Measurements from ENCODE around the gene THBS3.

THBS3 gene

DNA sequence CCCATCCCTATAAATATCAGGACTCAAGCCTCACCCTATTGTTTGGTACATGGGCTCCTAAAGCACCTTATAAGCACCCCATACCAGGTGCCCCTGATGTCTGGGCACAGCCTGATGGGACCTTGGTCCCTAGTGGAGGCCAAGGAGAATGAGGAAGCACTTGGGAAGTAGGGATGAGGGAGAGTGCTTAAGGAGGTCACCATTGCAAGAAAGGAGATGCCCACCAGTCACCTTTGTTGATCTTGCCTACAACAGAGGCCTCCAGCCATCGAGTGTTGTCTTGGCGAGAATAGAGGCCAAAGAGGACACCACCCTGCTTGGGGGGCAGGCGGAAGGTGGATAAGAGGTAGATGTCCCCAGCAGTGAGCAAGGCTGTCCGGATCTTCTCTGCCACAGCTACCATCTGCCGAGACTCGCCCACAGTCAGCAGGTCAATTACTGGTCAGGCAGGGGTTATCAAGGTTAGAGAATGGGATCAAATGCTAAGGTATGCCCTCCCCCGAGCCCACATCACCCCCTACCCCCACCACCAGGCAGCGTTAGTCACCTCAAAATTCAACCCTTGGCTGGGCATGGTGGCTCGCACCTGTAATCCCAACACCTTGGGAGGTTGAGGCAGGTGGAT is 1.6 kb downstream of the THBS3 start:
- 88 to 91% methylated on average over 3 to 7 of the region's 9 CpGs for WGBS, 2 experiments (ENCODE audit: insufficient coverage in 2 of 2)

DNA sequence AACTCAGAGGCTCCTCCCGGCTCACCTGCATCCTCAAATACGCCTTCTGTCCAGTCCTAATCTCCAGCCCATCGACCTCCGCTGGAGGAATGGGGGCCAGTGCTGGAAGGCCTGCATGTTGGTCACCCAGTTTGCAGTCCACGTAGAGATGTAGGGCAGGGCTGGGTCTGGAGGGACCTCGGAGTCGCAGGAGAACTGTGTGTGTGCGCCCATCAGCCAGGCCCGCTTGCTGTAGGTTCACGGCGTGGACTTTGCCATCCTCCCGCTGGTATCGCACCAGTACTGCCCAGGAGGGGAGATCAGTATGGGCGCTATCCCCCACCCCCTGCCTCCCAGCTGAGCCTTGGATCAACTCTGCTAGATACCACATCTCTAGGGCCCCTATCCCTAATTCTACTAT is 2.7 kb downstream of the THBS3 start:
- no peaks in the 10 kb centered on the region for H3K9me3 ChIP-seq (ENCODE audit: control insufficient read depth, low read length)
- H3K4me1 ChIP-seq (ENCODE audit: control insufficient read depth, insufficient read depth, low read length, poor library complexity, severe bottlenecking): peaks cover 8% of the 10 kb centered on the region
- peaks cover 60% of the 10 kb centered on the region for H3K36me3 ChIP-seq (ENCODE audit: control insufficient read depth, insufficient read depth, low read length)
- no peak overlapping the region for H3K4me3 ChIP-seq (ENCODE audit: extremely low read depth, insufficient read depth, low read length, poor library complexity, severe bottlenecking)
- H3K27ac ChIP-seq (ENCODE audit: low read depth, low read length, severe bottlenecking): no peak overlapping the region
- 95 to 96% methylated on average over 11 to 12 of the region's 14 CpGs for WGBS, 2 experiments (ENCODE audit: insufficient coverage in 2 of 2)

More for the DNA sequence above, 1.6 kb downstream of the THBS3 start:
- H3K9me3 ChIP-seq (ENCODE audit: control insufficient read depth, low read length): no peaks in the 10 kb centered on the region
- no peak overlapping the region for H3K27ac ChIP-seq (ENCODE audit: low read depth, low read length, severe bottlenecking)
- H3K36me3 ChIP-seq (ENCODE audit: control insufficient read depth, insufficient read depth, low read length): peaks cover 55% of the 10 kb centered on the region
- no peak overlapping the region for H3K4me3 ChIP-seq (ENCODE audit: extremely low read depth, insufficient read depth, low read length, poor library complexity, severe bottlenecking)
- H3K4me1 ChIP-seq (ENCODE audit: control insufficient read depth, insufficient read depth, low read length, poor library complexity, severe bottlenecking): peaks cover 8% of the 10 kb centered on the region

DNA sequence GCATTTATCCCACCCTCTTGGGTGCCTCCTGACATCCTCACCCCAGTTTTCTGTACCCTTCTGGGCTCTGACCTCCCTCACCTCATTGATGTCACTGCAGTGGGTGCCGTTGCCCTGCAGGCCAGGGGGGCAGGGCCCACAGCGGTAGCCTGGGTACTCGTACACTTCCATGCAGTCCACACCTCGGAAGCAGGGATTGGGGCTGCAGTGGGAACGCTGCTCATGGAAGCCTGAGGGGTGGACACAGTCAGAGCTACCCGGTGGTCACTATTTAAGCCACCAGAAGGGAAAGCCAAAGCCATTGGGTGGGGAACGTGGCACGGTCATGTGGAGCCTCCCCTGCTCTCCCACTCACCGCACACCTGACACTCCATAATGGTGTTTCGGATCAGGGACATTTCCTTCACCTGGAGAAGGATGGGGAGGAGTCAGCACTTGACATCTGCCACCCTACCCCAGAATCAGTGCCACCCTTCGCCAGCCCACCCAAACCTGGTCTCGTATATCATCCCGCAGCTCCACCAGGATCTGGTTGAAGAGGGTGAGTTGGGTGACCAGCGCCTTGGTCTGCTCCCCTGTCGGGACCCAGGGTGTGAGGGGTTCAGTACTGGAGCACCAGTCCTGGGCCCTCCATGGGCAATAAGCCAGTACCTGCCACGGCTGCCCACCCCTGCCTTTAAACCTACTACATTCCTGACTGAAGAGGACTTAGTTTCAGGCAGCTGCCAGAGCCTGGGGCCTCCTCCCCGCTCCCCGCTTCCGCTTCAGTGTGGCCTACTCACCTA is 4.8 kb downstream of the THBS3 start:
- Histone ChIP-seq H3K4me3 (ENCODE audit: extremely low read depth, insufficient read depth, low read length, poor library complexity, severe bottlenecking) (no peak overlapping the region), H3K9me3 (ENCODE audit: control insufficient read depth, low read length) (no peaks in the 10 kb centered on the region), H3K36me3 (ENCODE audit: control insufficient read depth, insufficient read depth, low read length) (peaks cover 75% of the 10 kb centered on the region), H3K27ac (ENCODE audit: low read depth, low read length, severe bottlenecking) (no peak overlapping the region), H3K4me1 (ENCODE audit: control insufficient read depth, insufficient read depth, low read length, poor library complexity, severe bottlenecking) (peaks cover 3% of the 10 kb centered on the region)
- WGBS, 2 experiments (ENCODE audit: insufficient coverage in 2 of 2): 90 to 98% methylated on average over 12 to 18 of the region's 19 CpGs

DNA sequence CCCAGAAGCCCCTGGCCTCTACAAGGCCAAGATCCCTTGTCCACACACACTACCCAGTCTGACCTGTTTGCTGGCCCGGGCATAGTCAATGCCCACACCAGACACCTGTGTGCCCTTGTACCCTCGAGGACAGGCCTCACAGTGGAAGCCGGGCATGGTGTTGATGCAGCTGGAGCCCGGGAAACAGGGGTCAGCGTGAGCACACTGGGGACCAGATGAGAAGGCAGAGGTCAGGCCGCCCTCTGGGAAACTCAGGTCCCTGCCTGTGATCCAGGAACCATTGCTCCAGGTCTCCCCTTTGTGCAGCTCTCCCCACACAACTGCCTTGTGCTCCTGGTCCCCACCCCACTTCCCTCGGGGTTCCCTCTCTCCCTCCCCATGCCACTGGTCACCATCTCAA is 5.5 kb downstream of the THBS3 start:
- 92 to 93% methylated on average over 5 of the region's 7 CpGs for WGBS, 2 experiments (ENCODE audit: insufficient coverage in 2 of 2)
- Histone ChIP-seq H3K4me1 (ENCODE audit: control insufficient read depth, insufficient read depth, low read length, poor library complexity, severe bottlenecking) (no peaks in the 10 kb centered on the region), H3K27ac (ENCODE audit: low read depth, low read length, severe bottlenecking) (no peak overlapping the region), H3K36me3 (ENCODE audit: control insufficient read depth, insufficient read depth, low read length) (peaks cover 82% of the 10 kb centered on the region), H3K4me3 (ENCODE audit: extremely low read depth, insufficient read depth, low read length, poor library complexity, severe bottlenecking) (no peak overlapping the region), H3K9me3 (ENCODE audit: control insufficient read depth, low read length) (no peaks in the 10 kb centered on the region)

DNA sequence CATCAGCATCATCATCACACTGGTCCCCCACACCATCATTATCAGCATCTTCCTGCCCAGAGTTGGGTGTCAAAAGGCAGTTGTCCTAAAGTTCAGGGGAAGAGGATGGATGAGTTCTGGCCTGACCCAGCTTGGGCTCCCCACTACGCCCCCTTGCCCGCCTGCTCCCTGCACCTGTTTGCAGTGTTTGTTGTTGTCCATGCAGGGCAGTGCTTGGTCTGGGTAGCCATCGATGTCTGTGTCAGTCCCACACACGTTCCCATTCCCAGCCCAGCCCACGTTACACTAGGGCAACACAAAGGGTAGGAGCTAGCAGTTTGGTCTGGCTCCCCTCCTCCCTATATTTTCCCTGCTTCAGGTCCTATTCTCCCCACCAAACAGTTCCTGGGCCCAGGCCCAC is 6.8 kb downstream of the THBS3 start:
- no peaks in the 10 kb centered on the region for H3K9me3 ChIP-seq (ENCODE audit: control insufficient read depth, low read length)
- peaks cover 6% of the 10 kb centered on the region for H3K4me1 ChIP-seq (ENCODE audit: control insufficient read depth, insufficient read depth, low read length, poor library complexity, severe bottlenecking)
- H3K36me3 ChIP-seq (ENCODE audit: control insufficient read depth, insufficient read depth, low read length): peaks cover 89% of the 10 kb centered on the region
- H3K4me3 ChIP-seq (ENCODE audit: extremely low read depth, insufficient read depth, low read length, poor library complexity, severe bottlenecking): no peak overlapping the region
- no peak overlapping the region for H3K27ac ChIP-seq (ENCODE audit: low read depth, low read length, severe bottlenecking)
- 82 to 92% methylated on average over 2 to 3 of the region's 5 CpGs for WGBS, 2 experiments (ENCODE audit: insufficient coverage in 2 of 2)

DNA sequence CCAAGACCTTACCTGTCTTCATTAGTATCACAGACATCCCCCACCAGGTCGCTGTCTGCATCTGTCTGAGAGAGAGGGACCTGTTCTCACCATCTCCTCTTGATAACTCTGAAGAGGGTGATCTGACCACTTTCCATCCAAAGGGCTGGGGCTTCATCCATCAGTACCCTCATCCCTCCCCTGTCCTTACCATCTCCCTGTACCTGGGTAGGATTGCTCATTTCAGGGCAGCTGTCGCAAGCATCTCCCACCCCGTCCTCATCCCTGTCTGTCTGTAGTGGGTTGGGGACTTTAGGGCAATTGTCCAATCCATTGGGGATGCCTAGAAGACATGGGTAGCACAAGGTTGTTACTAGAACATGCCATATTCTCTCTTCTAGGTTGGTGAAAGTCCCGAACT is 7.9 kb downstream of the THBS3 start:
- H3K27ac ChIP-seq (ENCODE audit: low read depth, low read length, severe bottlenecking): no peak overlapping the region
- peaks cover 13% of the 10 kb centered on the region for H3K4me1 ChIP-seq (ENCODE audit: control insufficient read depth, insufficient read depth, low read length, poor library complexity, severe bottlenecking)
- H3K4me3 ChIP-seq (ENCODE audit: extremely low read depth, insufficient read depth, low read length, poor library complexity, severe bottlenecking): no peak overlapping the region
- H3K9me3 ChIP-seq (ENCODE audit: control insufficient read depth, low read length): no peaks in the 10 kb centered on the region
- 92 to 100% methylated on average over 2 of the region's 4 CpGs for WGBS, 2 experiments (ENCODE audit: insufficient coverage in 2 of 2)
- peaks cover 78% of the 10 kb centered on the region for H3K36me3 ChIP-seq (ENCODE audit: control insufficient read depth, insufficient read depth, low read length)

DNA sequence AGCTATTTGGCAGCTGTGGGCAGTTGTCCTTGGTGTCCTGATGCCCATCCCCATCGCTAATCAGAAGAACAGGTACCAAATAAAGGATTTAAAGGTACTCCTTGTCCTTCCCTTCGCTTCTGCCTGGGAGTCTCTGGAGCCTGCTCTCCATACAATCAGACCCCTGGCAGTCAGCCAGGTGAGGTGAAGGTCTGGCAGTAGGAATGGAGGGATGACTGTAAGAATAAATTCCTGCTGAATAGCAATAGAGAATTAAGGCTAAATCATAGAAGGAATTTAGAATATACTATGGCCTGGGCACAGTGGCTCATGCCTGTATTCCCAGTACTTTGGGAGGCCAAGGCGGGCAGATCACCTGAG is 9.2 kb downstream of the THBS3 start:
- peaks cover 66% of the 10 kb centered on the region for H3K36me3 ChIP-seq (ENCODE audit: control insufficient read depth, insufficient read depth, low read length)
- no peaks in the 10 kb centered on the region for H3K9me3 ChIP-seq (ENCODE audit: control insufficient read depth, low read length)
- peaks cover 13% of the 10 kb centered on the region for H3K4me1 ChIP-seq (ENCODE audit: control insufficient read depth, insufficient read depth, low read length, poor library complexity, severe bottlenecking)
- H3K27ac ChIP-seq (ENCODE audit: low read depth, low read length, severe bottlenecking): no peak overlapping the region
- 94 to 100% methylated on average over 2 to 3 of the region's 3 CpGs for WGBS, 2 experiments (ENCODE audit: insufficient coverage in 2 of 2)
- H3K4me3 ChIP-seq (ENCODE audit: extremely low read depth, insufficient read depth, low read length, poor library complexity, severe bottlenecking): no peak overlapping the region

DNA sequence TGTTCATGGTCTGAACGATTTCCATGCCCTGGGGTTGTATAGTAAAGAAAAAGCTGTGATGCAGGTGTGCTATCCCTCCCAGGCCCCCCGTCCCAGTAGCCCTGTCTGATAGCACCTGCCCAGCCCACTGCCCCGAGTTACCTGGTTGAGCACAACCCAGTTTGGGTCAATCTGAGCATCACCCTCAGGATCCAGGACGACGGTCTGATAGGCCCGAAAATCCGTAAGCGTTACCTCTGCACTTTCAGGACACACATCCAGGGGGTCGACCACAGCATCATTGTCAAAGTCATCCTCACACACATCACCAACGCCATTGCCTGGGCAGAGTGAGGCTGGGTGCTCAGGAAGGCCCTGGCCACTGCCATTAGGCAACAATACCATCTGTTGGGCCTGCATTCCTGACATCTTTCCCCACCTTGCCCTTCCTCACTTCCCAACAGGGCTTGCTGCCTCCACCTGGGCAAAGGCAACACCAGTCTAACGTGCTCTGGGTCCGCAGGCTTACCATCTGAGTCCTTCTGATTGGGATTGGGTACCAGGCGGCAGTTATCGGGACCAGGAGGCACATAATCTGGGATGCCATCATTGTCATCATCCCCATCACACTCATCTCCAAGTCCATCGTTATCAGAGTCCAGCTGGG is 9.7 kb downstream of the THBS3 start:
- no peak overlapping the region for H3K4me3 ChIP-seq (ENCODE audit: extremely low read depth, insufficient read depth, low read length, poor library complexity, severe bottlenecking)
- 97 to 100% methylated on average over 13 to 14 of the region's 15 CpGs for WGBS, 2 experiments (ENCODE audit: insufficient coverage in 2 of 2)
- H3K9me3 ChIP-seq (ENCODE audit: control insufficient read depth, low read length): no peaks in the 10 kb centered on the region
- H3K36me3 ChIP-seq (ENCODE audit: control insufficient read depth, insufficient read depth, low read length): peaks cover 61% of the 10 kb centered on the region
- peaks cover 17% of the 10 kb centered on the region for H3K4me1 ChIP-seq (ENCODE audit: control insufficient read depth, insufficient read depth, low read length, poor library complexity, severe bottlenecking)
- no peak overlapping the region for H3K27ac ChIP-seq (ENCODE audit: low read depth, low read length, severe bottlenecking)

DNA sequence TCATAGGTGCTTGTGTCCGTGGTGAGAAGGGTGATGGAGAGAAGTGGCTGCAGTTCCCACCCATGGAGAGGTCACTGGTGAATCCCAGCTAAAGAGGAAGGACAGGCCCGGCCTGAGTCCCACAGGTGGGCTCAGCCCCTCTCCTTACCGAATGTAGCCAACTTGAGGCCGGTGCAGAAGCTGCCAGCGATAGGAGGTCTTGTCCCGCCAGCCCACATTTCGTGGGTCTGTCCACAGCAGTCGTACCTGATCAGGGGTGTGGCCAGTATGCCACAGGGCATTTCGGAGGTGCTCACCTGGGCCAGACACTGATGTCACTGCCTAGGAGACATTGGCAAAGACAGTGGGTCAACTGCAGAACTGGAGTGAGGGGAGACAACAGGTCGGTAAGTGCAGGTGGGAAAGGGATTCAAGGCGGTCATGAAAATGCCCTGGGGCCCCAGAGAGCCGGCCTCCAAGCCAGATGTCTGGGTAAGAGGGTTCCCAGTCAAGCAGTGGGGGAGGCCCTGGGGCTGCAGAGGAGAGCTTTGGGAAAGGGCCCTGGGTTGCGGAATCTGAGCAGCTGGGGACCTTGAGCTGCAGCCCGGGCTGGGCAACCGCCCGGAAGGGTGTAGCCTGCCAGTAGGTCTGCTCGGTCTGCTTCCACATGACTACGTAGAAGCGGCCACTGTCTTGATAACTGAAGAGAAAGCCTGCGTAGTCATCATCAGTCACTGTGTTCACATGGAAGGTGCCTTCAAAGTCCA is 10.6 kb downstream of the THBS3 start:
- WGBS, 2 experiments (ENCODE audit: insufficient coverage in 2 of 2): 85 to 86% methylated on average over 19 of the region's 20 CpGs
- no peaks in the 10 kb centered on the region for H3K9me3 ChIP-seq (ENCODE audit: control insufficient read depth, low read length)
- no peak overlapping the region for H3K4me3 ChIP-seq (ENCODE audit: extremely low read depth, insufficient read depth, low read length, poor library complexity, severe bottlenecking)
- peaks cover 22% of the 10 kb centered on the region for H3K4me1 ChIP-seq (ENCODE audit: control insufficient read depth, insufficient read depth, low read length, poor library complexity, severe bottlenecking)
- peak overlapping the region; percentile 57 for H3K27ac ChIP-seq (ENCODE audit: low read depth, low read length, severe bottlenecking)
- H3K36me3 ChIP-seq (ENCODE audit: control insufficient read depth, insufficient read depth, low read length): peaks cover 52% of the 10 kb centered on the region

DNA sequence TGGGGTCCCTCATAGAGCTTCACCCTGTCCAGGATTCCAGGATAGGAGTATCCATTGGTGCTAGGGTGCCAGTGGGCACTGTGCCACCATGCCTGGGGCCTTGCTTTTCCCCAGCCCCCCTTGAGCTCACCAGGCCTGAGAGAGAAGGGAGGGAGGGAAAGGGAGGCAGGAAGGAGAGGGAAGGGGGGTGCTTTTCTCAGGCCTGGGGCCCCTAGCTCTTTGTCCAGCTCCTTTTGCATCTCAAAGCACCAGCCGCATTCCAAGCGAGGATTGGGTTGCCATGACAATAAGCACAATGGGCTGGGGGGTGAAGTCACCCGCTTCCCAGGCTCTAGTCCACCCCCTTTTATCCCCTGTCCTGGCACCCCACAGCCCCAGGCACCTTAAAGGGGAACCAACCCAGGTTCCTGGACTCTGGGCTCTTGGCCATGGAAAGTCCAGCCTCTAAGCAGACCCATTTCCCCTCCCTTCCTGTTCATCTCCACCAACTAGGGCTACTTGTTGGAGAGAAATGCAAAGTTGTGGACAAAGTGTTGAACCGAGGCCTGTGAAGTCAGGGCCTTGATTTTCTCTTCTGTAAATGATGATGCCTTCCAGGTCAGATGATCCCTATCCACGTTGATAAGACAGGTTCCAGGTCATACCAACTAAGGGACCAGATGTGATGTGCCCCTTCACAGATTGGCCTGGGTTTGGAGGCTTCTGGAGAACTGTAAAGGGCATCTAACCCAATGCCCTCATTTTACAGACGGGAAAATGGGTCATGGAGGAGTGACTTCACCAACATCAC is 11.4 kb downstream of the THBS3 start:
- Histone ChIP-seq H3K36me3 (ENCODE audit: control insufficient read depth, insufficient read depth, low read length) (peaks cover 44% of the 10 kb centered on the region), H3K4me1 (ENCODE audit: control insufficient read depth, insufficient read depth, low read length, poor library complexity, severe bottlenecking) (peaks cover 22% of the 10 kb centered on the region), H3K9me3 (ENCODE audit: control insufficient read depth, low read length) (no peaks in the 10 kb centered on the region), H3K4me3 (ENCODE audit: extremely low read depth, insufficient read depth, low read length, poor library complexity, severe bottlenecking) (peak overlapping the region; percentile 51), H3K27ac (ENCODE audit: low read depth, low read length, severe bottlenecking) (peak overlapping the region; percentile 95)
- WGBS, 2 experiments (ENCODE audit: insufficient coverage in 2 of 2): 25 to 34% methylated on average over 2 to 3 of the region's 6 CpGs
